GM12873 (cell line): ENCODE results near the gene WDR27.

Source experiments
- CTCF ChIP-seq: IDR thresholded peaks from 2 replicates; pipeline ENCODE4 v1.5.1; 2012; ENCODE audit warnings: low read depth, mild to moderate bottlenecking, moderate library complexity, low read length, control low read depth; ENCODE audit not compliant: insufficient read depth; ENCODE audit errors: missing control alignments

The WDR27 gene

GRCh38 chr6:169426611-169427010 is 275.2 kb downstream of the WDR27 start:
- TF ChIP-seq CTCF = no peak

GRCh38 chr6:169425628-169426370 is 276.0 kb downstream of the WDR27 start:
- TF ChIP-seq CTCF = no peak

- TF ChIP-seq CTCF = no peak
These were observed 277.0 kb downstream of the WDR27 start for GRCh38 chr6:169424821-169425240.

GRCh38 chr6:169424149-169424804 is 277.6 kb downstream of the WDR27 start:
- no peak for TF ChIP-seq CTCF

- TF ChIP-seq CTCF = no peak
These were observed 280.1 kb downstream of the WDR27 start for GRCh38 chr6:169421586-169422264.

- TF ChIP-seq CTCF = no peak
These were observed 280.8 kb downstream of the WDR27 start for GRCh38 chr6:169420912-169421543.

- TF ChIP-seq CTCF = no peak
These were observed 284.7 kb downstream of the WDR27 start for GRCh38 chr6:169417101-169417500.
